Parathyroid adenoma (tissue), 2 donors: ENCODE data around the gene THSD4.

ENCODE experiments used
- H2AFZ ChIP-seq: fragments of 300-600 bp; sonication (generic); one replicate; pipeline ENCODE4 v1.7.0; 2017; ENCODE audit warnings: antibody characterized with exemption, mild to moderate bottlenecking
- H3K27ac ChIP-seq: fragments of 300-600 bp; sonication (generic); one replicate; pipeline ENCODE4 v1.7.0; 2017
- H3K27me3 ChIP-seq: fragments of 300-600 bp; sonication (generic); one replicate; pipeline ENCODE4 v1.7.0; 2017; ENCODE audit warnings: low read length; ENCODE audit not compliant: control insufficient read depth, insufficient read depth
- H3K36me3 ChIP-seq: fragments of 300-600 bp; sonication (generic); one replicate; pipeline ENCODE4 v1.7.0; 2017; ENCODE audit warnings: low read length; ENCODE audit not compliant: control insufficient read depth, insufficient read depth
- H3K4me1 ChIP-seq: fragments of 300-600 bp; sonication (generic); one replicate; pipeline ENCODE4 v1.7.0; 2017; ENCODE audit warnings: control low read depth
- H3K4me2 ChIP-seq: fragments of 300-600 bp; sonication (generic); one replicate; pipeline ENCODE4 v1.7.0; 2017; ENCODE audit warnings: low read length
- H3K4me3 ChIP-seq: fragments of 300-600 bp; sonication (generic); one replicate; pipeline ENCODE4 v1.7.0; 2017; ENCODE audit warnings: low read depth, low read length
- H3K79me2 ChIP-seq: fragments of 300-600 bp; sonication (generic); one replicate; pipeline ENCODE4 v1.7.0; 2017; ENCODE audit warnings: control low read depth
- H3K9ac ChIP-seq: fragments of 300-600 bp; sonication (generic); one replicate; pipeline ENCODE4 v1.7.0; 2017; ENCODE audit warnings: mild to moderate bottlenecking
- H3K9me3 ChIP-seq: fragments of 300-600 bp; sonication (generic); one replicate; pipeline ENCODE4 v1.7.0; 2017; ENCODE audit warnings: low read length; ENCODE audit not compliant: control insufficient read depth
- TF ChIP-seq, protein P1 (sequence below): fragments of 300-600 bp; sonication (generic); IDR thresholded peaks from one replicate; pipeline ENCODE4 v1.7.0; 2017; ENCODE audit warnings: antibody characterized with exemption, mild to moderate bottlenecking
- donor health status: primary hyperparathyroidism.

Gene THSD4

DNA sequence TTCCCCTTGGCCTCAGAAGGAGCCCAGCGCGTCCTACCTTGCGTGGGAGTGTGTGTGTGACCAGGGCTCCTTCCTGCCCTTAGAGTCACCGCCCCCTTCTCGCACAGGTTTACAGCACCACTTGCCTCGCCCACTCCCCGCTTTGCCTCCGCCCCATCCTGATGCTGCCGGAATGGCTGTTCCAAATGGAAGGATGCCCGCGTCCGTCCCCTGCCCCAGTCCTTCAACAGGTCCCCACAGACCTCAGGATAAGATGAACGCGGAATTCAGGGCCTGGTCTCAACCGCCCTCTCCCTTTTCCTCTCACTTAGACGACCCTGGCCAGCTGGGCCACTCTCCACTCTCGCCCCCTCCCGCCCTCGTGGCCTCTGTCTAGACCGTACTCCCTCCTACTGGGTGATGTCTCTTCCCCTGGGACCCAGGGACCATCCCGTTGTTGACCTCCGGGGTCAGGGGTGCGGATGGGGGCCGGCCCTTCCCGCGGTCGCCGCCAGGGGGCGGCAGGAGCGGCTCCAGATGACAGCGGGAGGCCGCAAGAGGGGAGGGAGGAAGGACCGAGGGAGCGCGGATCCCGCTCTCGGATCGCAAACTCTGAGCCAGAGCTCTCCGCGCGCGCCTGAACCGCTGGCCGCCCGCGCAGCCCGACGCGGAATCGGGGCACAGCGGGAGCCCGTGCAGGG is at the start of gene THSD4:
THSD4 (plus strand) TSS at position 585 of the 680 bp plus-strand sequence.
- no peaks in the 10 kb centered on the region for H3K79me2 ChIP-seq
- peak within 1 kb of the TSS; percentile 74 for H3K4me2 ChIP-seq
- H3K9me3 ChIP-seq, result no peaks in the 10 kb centered on the region
- no peaks in the 10 kb centered on the region for H3K27me3 ChIP-seq
- H3K27ac ChIP-seq, result no peak within 1 kb of the TSS
- H3K4me3 ChIP-seq, result peak within 1 kb of the TSS; percentile 40
- TF ChIP-seq, protein P1, sequence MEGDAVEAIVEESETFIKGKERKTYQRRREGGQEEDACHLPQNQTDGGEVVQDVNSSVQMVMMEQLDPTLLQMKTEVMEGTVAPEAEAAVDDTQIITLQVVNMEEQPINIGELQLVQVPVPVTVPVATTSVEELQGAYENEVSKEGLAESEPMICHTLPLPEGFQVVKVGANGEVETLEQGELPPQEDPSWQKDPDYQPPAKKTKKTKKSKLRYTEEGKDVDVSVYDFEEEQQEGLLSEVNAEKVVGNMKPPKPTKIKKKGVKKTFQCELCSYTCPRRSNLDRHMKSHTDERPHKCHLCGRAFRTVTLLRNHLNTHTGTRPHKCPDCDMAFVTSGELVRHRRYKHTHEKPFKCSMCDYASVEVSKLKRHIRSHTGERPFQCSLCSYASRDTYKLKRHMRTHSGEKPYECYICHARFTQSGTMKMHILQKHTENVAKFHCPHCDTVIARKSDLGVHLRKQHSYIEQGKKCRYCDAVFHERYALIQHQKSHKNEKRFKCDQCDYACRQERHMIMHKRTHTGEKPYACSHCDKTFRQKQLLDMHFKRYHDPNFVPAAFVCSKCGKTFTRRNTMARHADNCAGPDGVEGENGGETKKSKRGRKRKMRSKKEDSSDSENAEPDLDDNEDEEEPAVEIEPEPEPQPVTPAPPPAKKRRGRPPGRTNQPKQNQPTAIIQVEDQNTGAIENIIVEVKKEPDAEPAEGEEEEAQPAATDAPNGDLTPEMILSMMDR, result peak; percentile 77
- H3K36me3 ChIP-seq, result no peaks in the 10 kb centered on the region
- peak within 1 kb of the TSS; percentile 62 for H2AFZ ChIP-seq
- H3K9ac ChIP-seq, result no peak within 1 kb of the TSS
- no peaks in the 10 kb centered on the region for H3K4me1 ChIP-seq

DNA sequence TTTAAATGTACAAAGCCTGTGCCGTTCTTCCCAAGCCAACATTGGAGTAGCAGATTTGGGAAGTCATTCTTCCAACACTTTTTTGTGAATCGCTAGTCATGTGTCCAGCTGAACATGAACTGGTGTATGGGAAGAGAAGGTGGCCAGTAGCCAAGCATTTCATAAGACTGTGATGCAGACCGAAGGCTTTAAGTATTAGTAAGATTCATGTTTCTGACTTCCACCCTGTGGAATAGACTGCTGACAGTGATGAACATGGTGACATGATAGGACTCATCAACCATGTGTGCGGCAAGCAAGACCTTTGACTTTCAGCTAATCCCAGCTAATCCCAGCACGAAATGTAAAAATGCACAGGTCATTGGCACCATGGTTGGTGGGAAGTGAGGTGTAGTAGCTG is 48.3 kb upstream of the THSD4 start:
- no peak overlapping the region for H3K9ac ChIP-seq
- H3K4me2 ChIP-seq, result no peak overlapping the region
- H3K36me3 ChIP-seq, result no peaks in the 10 kb centered on the region
- no peak overlapping the region for H3K4me3 ChIP-seq
- no peak overlapping the region for H2AFZ ChIP-seq
- TF ChIP-seq, protein P1, result no peak
- no peaks in the 10 kb centered on the region for H3K79me2 ChIP-seq
- H3K27me3 ChIP-seq, result no peaks in the 10 kb centered on the region
- H3K27ac ChIP-seq, result no peak overlapping the region
- no peaks in the 10 kb centered on the region for H3K9me3 ChIP-seq
- H3K4me1 ChIP-seq, result no peaks in the 10 kb centered on the region

DNA sequence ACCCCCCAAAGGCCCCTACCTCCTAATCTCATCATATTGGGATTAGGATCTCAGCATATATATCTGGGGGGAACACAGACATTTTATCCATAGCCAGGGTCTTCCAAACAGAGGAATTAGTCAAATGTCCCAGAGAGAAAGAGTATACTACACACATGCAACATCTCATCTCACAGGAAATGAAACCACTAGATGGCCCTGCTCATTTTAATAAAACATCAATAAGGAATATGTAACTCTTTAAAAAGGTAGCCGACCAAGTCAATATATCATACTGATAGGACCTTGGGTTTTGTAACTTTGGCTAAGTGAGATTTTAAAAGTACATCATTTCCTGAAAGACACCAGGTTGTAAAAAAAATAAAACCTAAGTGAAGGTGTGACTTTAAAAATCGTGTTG is 45.6 kb upstream of the THSD4 start:
- Histone ChIP-seq H3K27ac (no peak overlapping the region), H3K4me3 (no peak overlapping the region), H3K4me2 (no peak overlapping the region), H2AFZ (no peak overlapping the region), H3K4me1 (no peaks in the 10 kb centered on the region), H3K27me3 (no peaks in the 10 kb centered on the region), H3K36me3 (no peaks in the 10 kb centered on the region), H3K9me3 (no peaks in the 10 kb centered on the region), H3K9ac (no peak overlapping the region), H3K79me2 (no peaks in the 10 kb centered on the region)
- TF ChIP-seq, protein P1, result no peak

DNA sequence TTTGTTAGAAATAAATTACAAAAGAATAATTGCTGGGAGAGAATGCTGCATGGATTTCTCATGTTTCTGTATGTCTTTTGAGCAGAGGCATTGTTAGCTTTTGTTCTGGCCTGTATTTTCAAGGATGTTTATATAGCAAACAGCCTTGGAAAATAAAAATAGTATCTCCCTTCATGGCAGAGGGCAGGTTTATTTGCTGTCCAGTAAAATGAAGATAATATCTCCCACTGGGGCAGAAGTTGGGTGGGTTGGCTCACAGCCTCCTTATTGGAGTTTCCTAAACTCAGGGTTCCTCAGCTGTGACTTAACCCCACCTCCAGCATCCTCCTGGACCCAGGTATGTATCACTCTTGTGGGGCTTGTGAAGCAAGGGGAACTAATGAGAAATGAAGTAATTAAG is 43.7 kb upstream of the THSD4 start:
- H3K9ac ChIP-seq, result no peak overlapping the region
- no peaks in the 10 kb centered on the region for H3K27me3 ChIP-seq
- TF ChIP-seq, protein P1, result no peak
- no peak overlapping the region for H3K4me3 ChIP-seq
- no peak overlapping the region for H2AFZ ChIP-seq
- H3K79me2 ChIP-seq, result no peaks in the 10 kb centered on the region
- H3K4me1 ChIP-seq, result no peaks in the 10 kb centered on the region
- no peaks in the 10 kb centered on the region for H3K36me3 ChIP-seq
- no peak overlapping the region for H3K27ac ChIP-seq
- no peak overlapping the region for H3K4me2 ChIP-seq
- no peaks in the 10 kb centered on the region for H3K9me3 ChIP-seq

DNA sequence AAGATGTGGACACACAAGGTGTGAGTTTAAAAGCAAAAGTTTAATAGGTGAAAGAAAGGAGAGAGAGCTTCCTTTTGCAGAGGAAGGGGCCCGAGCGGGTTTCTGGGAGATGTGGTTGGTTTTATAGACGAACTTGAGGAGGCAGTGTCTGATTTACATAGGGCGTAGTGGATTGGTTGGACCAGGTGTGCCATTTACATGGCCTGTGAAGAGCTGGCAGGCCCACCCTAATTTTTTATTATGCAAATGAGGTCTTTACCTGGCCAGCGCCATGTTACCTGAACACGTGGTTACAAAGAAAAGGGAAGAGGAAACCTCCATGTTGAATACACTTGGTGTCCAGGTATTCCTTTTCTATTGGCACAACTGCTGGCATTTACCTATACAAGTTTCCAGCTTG is 42.8 kb upstream of the THSD4 start:
- TF ChIP-seq, protein P1, result no peak
- H3K4me1 ChIP-seq, result no peaks in the 10 kb centered on the region
- H3K9me3 ChIP-seq, result no peaks in the 10 kb centered on the region
- H3K27me3 ChIP-seq, result no peaks in the 10 kb centered on the region
- no peak overlapping the region for H3K4me3 ChIP-seq
- no peak overlapping the region for H3K4me2 ChIP-seq
- H3K9ac ChIP-seq, result no peak overlapping the region
- no peaks in the 10 kb centered on the region for H3K36me3 ChIP-seq
- H3K79me2 ChIP-seq, result no peaks in the 10 kb centered on the region
- no peak overlapping the region for H2AFZ ChIP-seq
- H3K27ac ChIP-seq, result no peak overlapping the region
